HG03457 (cell line): ENCODE results near the gene PEPD.
"Not testable (repeated sequence)": the region's sequence is repeated elsewhere in the genome, so short reads cannot be mapped to it uniquely, and the experiment has no call there.

ENCODE experiments used
- ATAC-seq: cut with Tn5 transposase; IDR thresholded peaks from one replicate; pipeline ENCODE4 v1.9.1; 2021; ENCODE audit warnings: moderate number of reproducible peaks; ENCODE audit not compliant: unreplicated experiment

Gene PEPD

DNA sequence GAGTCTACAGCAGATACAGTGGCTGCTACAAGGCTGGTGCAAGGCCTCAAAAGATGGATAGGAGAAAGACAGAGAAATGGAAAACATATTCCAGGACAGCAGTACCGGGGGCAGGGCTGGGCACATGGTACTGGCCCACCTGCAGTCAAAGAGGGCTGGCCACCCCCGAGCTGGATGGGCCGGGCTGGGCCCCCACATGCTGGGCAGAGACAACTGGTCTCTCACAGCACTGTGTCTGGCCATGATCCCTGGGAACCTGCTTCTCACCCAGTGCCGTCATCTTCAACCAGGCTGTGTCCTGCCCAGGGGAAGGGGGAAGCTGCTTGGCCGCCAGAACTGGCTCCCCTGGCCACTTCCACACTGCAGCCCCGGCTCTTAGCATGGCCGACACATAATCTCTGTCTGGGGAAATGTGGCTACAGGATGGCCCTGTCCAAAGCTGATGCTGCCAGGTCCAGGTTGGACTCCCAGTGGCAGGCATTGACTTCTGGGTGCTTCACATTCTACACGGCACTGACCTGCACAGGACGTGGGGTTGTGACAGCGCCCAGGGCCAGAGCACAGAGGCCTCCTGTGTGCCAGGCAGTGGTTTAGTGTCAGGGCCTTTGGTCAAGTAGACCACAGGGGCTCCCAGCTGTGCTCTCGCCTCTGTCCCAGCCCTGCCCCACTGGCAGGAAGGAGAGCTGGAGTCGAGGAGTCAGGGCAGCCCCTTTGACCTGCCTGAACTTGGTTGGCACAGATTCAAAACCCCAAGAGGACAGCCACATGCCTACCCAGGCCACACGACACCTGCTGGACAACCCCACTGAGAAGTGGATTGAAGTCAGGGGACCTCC lies 21.7 kb downstream of the PEPD start:
- ATAC-seq = no peak

DNA sequence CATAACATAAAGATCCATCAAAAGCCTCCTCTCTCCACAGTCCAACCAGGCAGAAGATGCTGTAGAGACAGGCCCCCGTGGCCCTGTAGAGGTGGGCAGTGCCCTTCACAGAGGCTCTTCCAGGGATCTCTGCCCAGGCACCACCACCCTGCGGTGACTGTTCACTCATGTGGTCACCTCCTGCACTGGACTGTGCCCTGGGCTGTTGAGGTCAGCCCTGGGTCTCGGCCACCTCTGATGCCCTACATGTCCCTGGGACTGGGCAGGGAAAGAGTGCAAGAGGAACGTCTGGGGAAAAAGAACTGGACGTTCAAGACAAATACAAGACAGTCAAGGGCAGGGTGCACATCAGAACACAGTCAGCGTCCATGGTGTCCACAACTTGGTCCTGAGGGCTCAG lies 22.3 kb downstream of the PEPD start:
- ATAC-seq = no peak

DNA sequence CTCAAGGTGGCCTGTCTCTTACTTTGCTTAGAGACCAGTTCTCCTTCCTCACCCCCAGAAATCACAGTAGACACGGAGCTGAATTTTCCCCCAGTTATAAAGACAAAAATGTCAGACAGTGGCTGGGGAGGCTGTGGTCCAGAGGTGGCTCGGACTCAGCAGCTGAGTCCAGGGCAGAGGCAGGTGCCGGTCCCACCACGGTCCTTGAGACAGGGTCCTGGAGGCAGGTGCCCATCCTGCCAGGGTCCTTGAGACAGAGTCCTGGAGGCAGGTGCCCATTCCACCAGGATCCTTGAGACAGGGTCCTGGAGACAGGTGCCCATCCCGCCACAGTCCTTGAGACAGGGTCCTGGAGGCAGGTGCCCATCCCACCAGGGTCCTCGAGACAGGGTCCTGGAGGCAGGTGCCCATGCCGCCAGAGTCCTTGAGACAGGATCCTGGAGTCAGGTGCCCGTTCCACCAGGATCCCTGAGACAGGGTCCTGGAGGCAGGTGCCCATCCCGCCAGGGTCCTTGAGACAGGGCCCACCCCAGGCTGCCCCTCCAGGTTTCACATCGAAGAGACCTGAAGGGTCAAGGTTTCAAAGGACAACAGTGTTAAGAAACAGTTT lies 23.1 kb downstream of the PEPD start:
- ATAC-seq = no peak

DNA sequence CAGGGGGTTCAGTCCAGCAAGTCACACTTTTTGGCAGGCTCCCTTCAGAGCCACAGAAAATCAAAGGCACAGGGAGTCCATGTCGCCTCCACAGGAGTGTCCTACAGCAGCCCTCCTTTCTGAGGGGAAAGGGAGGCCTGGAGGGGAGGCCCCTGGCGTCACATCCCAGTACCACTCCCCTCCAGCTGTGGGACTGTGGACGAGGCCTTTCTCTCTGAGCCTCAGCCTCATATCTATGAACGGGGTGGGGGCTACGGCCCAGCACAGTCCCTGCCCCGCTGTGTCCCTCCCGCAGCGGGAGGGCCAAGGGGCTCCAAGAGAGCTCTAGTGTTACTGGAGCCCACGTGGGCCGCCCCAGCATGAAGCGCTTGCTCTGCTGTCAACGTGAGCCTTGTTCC lies 23.8 kb downstream of the PEPD start:
- ATAC-seq = no peak

DNA sequence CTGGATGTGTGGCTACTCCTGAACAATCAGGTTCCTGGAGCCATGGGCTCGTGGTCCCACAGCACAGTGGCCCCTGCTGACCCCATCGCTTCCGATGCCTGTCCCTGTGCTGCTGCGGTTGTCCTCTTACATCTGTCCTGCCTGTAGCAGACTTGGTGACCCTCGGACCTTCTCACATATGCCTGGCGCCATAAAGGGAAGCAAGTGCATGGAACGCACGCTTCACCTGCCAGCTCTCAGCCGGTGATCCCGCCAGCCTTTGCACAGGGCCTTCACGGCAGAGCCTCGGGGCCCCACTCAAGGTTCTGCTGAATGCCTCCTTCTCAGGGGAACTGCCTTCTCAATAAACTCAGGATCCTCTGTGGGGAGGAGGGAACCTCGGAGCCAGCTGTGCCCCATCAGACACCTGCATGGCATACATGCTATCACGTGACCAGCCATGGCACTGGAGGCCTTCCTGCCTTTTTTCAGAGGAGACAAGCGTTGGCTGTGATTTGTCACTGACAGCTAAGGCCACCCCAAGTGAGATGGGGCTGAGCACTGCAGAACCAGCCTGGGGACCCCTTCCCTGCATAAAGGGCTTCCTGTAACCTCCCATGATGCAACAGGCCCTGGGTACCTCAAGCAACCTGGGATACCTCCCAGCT lies 24.3 kb downstream of the PEPD start:
- ATAC-seq = no peak

DNA sequence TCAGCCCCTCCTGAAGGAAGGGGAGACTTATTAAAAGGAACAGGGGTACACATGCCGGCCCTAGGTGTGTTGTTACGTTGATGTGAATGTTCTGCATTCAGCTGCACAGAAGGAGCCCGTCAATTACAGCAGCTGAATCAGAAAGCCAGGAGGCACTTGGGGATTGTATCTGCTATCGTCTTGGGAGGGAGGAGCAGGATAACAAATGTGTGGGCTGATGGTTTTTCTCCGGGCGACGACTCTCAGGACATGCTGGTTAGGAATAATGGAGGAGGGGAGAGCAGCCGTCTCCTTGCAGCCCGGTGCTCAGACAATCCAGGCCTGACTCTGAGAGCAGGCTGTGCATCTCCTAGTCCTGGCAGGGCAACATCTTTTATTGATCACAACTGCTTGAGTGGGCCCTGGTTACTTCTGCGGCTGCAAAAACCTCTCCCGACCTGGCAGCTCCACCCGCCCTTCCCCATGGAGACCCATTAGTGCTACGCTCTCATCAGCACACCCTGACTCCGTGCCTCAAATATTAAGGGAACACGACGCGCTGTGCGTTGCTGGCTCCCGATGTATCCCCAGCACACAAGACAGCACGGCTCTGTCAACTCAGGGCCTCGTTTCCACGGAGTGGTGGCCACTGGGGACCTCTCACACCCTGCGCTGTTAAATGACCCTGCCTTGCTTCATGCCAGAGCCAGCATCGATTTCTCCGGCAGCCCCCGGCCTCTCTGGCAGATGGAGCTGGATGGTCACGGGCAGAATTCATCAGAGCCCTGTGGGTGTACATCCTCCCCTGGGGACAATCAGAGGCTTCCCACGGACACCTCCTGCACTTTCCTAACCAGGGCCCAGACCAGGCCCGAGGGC lies 25.3 kb downstream of the PEPD start:
- no peak for ATAC-seq

DNA sequence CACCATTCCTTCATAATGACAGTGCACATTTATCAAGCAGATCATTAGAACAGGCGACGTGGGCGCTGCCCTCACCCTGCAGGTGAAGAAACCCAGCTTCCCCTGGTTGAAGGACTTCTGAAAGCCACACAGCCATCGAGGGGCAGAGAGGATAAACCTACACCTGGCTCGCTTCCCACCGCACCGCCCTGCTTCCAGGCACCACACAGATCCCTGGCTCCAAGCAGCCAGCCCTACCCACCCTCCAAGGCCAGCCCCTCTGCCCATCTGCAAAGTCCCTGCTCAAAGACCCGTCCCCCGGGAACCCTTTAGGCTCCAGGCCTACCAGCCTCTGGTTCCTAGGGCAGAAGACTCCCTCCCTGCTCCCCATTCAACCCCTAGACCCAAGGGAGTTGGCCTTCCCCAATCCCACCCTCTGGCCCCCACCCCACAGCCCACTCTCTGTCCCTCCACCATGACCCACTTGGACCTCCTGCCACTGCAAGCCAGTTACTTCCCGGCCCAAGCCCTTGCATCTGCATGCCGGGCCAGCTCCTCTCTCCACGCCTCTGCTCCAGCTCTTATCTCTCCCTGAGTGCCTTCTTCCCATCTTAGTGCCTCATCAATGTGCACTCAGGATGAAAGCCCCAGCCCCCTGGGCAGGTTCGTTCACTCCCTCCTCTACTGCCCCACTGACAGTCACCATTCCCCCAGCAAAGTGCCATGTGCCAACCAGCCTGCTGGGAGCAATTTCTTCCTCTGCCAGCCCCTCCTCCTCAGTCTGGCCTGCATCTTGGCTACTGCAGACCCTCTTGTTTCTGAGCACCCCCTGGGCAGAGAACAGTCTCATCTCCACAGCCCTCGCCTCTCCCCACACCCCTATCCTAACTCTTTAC lies 28.0 kb downstream of the PEPD start:
- ATAC-seq = no peak

DNA sequence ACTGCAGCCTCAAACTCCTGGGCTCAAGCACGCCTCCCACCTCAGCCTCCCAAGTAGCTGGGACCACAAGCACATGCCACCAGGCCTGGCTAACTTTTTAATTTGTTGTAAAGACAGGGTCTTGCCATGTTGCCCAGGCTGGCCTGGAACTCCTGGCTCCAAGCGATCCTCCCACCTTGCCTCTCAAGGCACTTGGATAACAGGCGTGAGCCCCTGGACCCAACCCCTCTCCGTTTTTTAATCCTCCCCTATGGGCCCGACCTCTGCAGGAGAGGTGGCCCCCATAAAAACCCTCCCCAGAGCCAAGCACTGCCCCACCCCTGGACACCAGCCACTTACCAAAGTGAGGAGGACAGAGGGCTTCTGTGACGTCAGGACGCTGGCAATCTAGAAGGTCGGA lies 28.6 kb downstream of the PEPD start:
- no peak for ATAC-seq

DNA sequence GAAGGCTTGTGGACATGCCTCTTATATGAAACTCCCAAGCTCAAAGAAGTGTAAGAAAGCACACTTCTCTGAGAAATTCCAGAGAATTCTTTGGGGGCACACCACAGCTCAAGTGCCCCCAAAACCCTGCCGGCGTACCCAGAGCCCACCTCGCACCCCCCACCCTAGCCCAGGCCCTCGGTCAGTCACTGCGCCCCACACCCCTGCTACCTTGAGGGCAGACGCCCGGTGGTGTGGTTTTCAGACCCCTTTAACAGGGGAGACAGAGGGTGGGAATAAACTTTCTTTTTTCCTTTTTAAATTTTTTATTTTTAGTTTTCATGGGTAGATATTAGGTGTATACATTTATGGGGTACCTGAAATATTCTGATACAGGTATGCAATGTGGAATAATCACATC lies 29.5 kb downstream of the PEPD start:
- no peak for ATAC-seq

DNA sequence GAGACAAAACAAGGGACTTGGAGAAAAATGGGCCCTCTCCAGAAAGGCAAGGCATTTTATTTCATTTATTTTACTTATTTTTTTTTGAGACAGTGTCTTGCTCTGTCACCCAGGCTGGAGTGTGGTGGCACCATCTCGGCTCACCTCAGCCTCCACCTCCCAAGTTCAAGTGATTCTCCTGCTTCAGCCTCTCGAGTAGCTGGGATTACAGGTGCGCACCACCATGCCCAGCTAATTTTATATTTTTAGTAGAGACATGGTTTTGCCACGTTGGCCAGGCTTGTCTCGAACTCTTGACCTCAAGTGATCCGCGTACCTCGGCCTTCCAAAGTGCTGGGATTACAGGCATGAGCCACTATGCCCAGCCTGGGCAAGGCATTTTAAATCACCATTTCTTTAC lies 31.0 kb downstream of the PEPD start:
- not testable (repeated sequence) for ATAC-seq

DNA sequence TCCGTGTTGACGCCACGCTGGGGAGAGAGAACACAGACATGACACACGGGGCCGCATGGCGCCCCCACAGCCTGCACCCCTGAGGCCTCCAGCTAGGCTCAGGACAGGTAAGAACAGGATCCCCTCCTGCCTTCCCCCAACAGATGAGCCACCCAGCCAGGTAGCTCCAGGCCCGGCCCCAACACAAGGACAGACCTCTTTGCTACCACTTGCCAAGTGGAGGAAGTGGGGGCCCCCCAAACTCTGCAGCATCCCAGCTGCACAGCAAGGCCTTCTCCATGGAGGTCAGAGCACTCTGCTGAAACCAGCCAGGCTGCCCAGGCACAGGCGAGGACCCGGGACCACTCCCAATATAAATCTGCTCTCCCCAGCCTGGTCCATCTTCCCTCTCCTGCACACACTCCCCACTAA lies 31.5 kb downstream of the PEPD start:
- ATAC-seq = no peak

DNA sequence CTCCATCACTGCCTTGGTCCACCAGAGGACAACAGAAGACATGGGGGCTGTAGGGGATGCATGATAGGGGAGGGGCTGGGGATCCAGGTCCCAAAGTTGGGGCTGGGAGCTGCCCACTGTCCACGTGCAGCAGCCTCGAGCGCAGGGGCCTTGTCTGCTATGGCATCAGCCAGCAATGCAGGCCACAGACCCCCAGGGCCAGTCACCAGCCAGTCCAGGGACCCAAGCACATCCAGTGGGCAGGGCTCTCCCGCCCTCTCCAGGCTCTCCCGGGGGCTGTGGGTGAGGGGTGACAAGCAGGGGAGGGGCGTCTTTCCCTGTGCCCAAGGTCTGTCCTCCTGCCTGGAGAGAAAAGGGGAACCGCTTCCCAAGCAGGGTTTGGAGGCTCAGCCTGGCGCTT lies 32.8 kb downstream of the PEPD start:
- no peak for ATAC-seq

DNA sequence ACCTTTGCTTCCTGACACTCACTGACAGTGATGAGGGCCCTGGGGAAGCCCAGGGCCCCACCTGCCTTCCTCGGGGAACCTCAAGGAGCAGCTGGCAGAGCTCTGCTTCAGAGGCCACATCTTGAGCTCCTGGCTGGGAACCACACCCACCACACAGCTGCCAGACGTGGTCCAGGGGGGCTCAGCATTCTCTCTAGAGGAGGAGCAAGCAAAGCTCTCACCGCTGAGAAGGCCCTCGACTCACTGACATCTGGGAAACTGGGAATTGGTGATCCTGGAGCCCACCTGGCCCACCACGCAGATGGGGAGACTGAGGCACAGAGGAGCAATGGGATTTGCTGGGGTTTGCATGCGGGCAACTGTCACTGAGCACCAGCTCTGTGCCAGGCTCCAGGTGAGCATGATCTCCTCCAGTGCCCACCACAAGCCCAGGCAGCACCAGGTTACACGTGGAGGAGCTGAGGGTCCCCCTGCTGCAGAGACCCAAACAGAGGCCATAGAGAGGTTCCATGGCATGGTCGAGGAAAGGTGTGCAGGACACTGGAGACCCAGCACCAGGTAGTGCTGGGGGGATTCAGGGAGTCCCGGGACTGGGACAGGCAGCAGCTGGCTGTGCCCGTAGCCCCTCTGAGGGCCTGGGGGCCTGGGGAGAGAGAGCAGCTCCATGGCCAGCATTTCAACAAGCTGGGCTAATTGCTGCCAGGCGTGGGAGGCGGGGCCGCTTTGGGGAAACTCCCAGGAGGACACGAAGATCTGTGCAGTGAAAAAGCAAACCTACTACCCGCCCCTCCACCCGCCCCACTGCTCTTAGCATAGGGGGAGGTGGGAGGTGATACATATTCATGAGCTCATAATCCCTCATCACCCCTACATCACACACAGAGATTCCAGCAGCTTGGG lies 33.4 kb downstream of the PEPD start:
- no peak for ATAC-seq

DNA sequence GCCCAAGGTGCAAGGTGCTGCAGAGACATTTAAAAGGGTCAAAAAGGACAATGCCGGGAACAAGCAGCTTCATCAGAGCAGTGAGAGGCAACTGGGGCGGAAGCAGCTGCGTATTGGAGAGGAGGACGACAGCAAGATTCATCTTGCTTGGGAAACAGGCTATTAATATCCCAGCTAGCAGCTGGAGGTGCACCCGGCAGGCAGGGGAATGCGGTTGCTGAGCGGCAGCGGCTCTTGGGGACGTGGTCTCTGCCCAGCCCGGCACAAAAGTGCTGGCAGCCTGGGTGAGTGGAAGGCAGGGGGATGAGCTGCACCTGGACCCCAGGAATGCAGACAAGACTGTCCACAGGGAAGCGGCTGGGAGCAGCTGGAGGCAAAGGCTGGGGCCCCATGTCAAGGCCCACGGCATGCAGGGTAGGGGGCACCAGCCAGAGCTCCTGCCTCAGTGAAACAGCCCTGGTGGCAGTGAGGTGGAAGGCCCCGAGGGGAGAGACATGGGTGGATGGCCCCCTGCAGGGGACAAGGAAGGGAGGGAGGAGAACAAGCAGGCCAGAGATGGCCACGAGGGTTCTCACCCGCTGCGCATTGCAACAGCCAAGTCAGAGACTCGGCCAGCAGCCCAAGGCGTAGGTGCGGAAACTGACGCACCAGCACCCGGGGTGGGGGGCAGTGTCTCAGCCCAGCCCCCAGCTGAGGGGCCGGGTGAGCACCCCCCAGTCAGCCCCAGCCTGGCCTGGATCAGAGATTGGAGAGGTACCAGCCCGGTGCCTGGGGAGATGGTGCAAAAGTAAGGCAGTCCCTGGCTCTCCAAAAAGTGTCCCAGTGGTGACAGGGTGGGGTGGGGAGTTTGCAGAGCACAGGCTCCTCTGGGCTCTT lies 34.4 kb downstream of the PEPD start:
- no peak for ATAC-seq

DNA sequence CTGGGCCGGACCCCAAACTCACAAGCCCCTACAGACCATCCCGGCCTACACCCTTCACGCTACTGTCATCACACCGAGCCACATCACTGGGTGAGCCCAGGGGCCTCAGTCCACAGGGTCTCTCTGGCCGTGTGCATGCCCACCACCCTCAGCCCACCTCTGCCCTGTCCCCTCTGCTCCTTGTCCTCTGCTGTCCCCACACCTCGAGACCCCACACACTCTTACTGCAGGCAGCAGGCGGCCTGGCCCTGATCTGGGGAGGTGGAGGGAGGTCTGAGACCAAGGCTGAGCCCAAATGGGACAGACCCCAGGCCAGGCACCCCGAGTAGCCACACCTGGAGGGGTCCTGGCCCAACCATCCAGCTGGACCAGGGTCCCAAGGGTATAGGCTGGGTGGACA lies 35.2 kb downstream of the PEPD start:
- no peak for ATAC-seq

DNA sequence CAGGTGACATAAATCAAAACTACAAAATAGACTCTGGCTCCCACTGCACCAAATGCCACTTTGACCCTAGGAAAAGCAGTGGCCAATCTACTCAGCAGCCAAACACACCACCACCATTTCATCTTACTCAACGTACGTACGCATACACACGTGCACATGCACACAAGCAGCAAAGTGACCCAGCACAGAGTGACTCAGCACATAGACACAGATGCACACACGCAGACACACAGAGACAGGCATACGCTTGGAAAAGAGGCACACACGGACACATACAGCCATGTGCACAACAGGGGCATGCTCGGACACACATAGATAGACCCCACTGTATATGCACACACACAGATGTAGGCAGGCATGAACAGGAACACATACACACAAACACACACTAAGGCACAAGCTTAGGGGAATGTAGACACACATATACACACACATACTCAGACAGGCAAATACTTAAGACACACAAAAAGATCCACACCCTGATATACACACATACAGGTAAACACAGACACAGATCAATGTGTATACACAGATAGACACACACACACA lies 37.3 kb downstream of the PEPD start:
- no peak for ATAC-seq

DNA sequence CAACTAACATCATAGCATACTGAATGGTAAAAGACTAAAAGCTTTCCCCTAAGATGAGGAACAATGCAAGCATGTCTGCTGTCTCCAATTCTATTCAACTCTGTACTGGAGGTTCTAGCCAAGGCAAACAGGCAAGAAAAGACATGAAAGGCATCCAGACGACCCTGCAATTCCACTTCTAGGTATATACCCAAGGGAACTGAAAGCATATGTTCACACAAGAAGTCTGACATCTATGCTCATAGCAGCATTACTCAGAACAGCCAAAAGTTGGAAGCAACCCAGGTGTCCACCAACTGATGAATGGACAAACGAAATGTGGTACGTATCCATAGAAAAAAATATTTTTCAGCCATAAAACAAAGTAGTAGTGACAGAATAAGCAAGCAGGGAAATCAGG lies 39.1 kb downstream of the PEPD start:
- no peak for ATAC-seq

DNA sequence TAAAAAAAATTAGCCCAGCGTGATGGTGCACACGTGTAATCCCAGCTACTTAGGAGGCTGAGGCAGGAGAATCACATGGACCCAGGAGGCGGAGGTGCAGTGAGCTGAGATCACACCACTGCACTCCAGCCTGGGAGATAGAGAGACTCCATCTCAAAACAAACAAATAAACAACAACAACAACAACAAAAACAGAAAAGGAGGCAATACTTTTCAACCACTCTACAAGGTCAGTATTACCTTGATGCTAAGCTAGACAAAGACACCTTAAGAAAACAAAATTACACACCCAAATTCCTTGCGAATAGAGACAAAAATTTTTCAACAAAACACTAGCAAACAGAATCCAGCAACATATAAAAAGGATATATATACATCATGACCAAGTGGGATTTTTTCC lies 39.7 kb downstream of the PEPD start:
- ATAC-seq = no peak
